ENCODE measurements around the gene SLC6A9. TPM values are rescaled to one million over a fixed set of nuclear protein-coding genes. Genes with fewer than 3 reads are reported as not detected.
A peak's percentile ranks its signal among the peaks of the same experiment; 100 is the strongest.

SLC6A9 gene
- total RNA-seq, 2 experiments from 2014 or later: 0.17 TPM; not detected in 1

DNA sequence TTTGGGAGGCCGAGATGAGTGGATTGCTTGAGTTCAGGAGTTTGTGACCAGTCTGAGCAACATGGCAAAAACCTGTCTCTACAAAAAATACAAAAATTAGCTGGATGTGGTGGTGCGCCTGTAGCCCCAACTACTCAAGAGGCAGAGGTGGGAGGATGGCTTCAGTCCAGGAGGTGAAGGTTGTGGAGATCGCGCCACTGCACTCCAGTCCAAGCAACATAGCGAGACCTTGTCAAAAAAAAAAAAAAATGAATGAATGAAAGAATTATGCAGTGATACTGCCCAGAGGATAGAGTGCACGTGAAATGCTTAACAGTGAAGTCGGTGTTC is 61.9 kb downstream of the SLC6A9 start:
- peaks cover 33% of the 10 kb centered on the region for H3K4me1 ChIP-seq (ENCODE audit: insufficient read depth, low read length)
- Mint-ChIP-seq H3K36me3 (ENCODE audit: low read depth) (peaks cover 15% of the 10 kb centered on the region), H3K4me3 (peak overlapping the region; percentile 90), H3K9me3 (no peaks in the 10 kb centered on the region), H3K27ac (peak overlapping the region; percentile 74), H3K27me3 (no peaks in the 10 kb centered on the region), H3K4me1 (ENCODE audit: low read depth) (peaks cover 37% of the 10 kb centered on the region)
- intact Hi-C loops (cut with DNase I, micrococcal nuclease): loop anchor here in 1 of 2 experiments (1.0 kb wide), 1 partner anchor 23 kb away; the partner anchor contains the start of gene IPO13
- DNase-seq (no peak), ATAC-seq (ENCODE audit: poor library complexity) (no peak)
- no peaks in the 10 kb centered on the region for H3K9me3 ChIP-seq (ENCODE audit: control insufficient read depth in 1 of 2, insufficient read depth in 1 of 2, low read length in 2 of 2)
- POLR2A ChIA-PET: interaction anchor here (0.9 to 1.4 kb wide), 3 partner anchors 21 to 244 kb away, joined by 3 to 7 read pairs (median 4); partner anchors contain the start of genes DMAP1 and IPO13
- peaks cover 20% of the 10 kb centered on the region for H3K36me3 ChIP-seq (ENCODE audit: insufficient read depth, low read length)
- no peak for TF ChIP-seq CTCF (IDR thresholded peaks at IDR 0.05)
- H3K27ac ChIP-seq (ENCODE audit: low read depth in 1 of 2, low read length in 2 of 2): no peak overlapping the region
- H3K27me3 ChIP-seq (ENCODE audit: control insufficient read depth in 1 of 2, insufficient read depth in 2 of 2, low read length in 2 of 2): no peaks in the 10 kb centered on the region
- H3K4me3 ChIP-seq (ENCODE audit: low read length): peak overlapping the region; percentile 87
- CTCF ChIA-PET: interaction anchor here (1.6 kb wide), 1 partner anchor 22 kb away, joined by 4 read pairs; the partner anchor contains the start of gene IPO13

- ATAC-seq (ENCODE audit: poor library complexity) (no peak), DNase-seq (peak in 4 of 14 experiments; percentile 18 to 56 (median 45))
- no peaks in the 10 kb centered on the region for H3K27me3 Mint-ChIP-seq
- Histone ChIP-seq H3K27me3 (ENCODE audit: control insufficient read depth in 1 of 2, insufficient read depth in 2 of 2, low read length in 2 of 2) (no peaks in the 10 kb centered on the region), H3K4me3 (ENCODE audit: low read length) (no peak overlapping the region), H3K9me3 (ENCODE audit: control insufficient read depth in 1 of 2, insufficient read depth in 1 of 2, low read length in 2 of 2) (no peaks in the 10 kb centered on the region), H3K27ac (ENCODE audit: low read depth in 1 of 2, low read length in 2 of 2) (no peak overlapping the region), H3K4me1 (ENCODE audit: insufficient read depth, low read length) (peaks cover 24% of the 10 kb centered on the region), H3K36me3 (ENCODE audit: insufficient read depth, low read length) (peaks cover 24% of the 10 kb centered on the region)
- peaks cover 27% of the 10 kb centered on the region for H3K4me1 Mint-ChIP-seq (ENCODE audit: low read depth)
- H3K9me3 Mint-ChIP-seq: no peaks in the 10 kb centered on the region
- peaks cover 9% of the 10 kb centered on the region for H3K36me3 Mint-ChIP-seq (ENCODE audit: low read depth)
- TF ChIP-seq CTCF (IDR thresholded peaks at IDR 0.05): no peak
- CTCF ChIA-PET: no interaction called here
- no peak overlapping the region for H3K27ac Mint-ChIP-seq
- POLR2A ChIA-PET: no interaction called here
- intact Hi-C loops (cut with DNase I, micrococcal nuclease): loop anchor here in 1 of 2 experiments (1.0 kb wide), 1 partner anchor 20 kb away; no protein-coding TSS in a partner anchor
- H3K4me3 Mint-ChIP-seq: peak overlapping the region; percentile 20
Measured at GRCh38 chr1:43968348-43968948, 62.8 kb downstream of the SLC6A9 start.

DNA sequence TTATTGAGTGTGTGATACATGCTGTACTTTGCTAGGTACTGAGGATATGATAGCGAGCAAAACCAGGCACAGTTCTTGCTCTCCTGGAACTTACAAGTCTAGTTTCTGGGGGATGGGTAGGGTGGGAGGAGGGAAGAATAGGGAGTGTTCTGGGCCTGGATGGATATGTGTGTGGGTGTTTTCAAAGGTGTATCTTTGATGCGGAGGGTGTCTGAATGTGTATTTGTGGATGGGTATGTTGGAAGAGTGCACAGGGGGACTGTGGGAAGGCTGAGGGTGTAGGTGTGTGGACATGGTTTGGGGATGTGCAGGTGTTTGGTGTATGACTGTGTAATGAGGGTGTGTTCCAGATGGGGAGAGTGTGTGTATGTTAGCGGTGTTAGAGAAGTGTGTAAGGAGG is 65.9 kb downstream of the SLC6A9 start:
- Histone ChIP-seq H3K27ac (ENCODE audit: low read depth in 1 of 2, low read length in 2 of 2) (no peak overlapping the region), H3K27me3 (ENCODE audit: control insufficient read depth in 1 of 2, insufficient read depth in 2 of 2, low read length in 2 of 2) (no peaks in the 10 kb centered on the region), H3K36me3 (ENCODE audit: insufficient read depth, low read length) (peaks cover 24% of the 10 kb centered on the region), H3K4me3 (ENCODE audit: low read length) (no peak overlapping the region), H3K9me3 (ENCODE audit: control insufficient read depth in 1 of 2, insufficient read depth in 1 of 2, low read length in 2 of 2) (no peaks in the 10 kb centered on the region), H3K4me1 (ENCODE audit: insufficient read depth, low read length) (peaks cover 12% of the 10 kb centered on the region)
- ATAC-seq (ENCODE audit: poor library complexity): no peak
- H3K4me1 Mint-ChIP-seq (ENCODE audit: low read depth): peaks cover 12% of the 10 kb centered on the region
- ChIA-PET CTCF (no interaction called here), POLR2A (no interaction called here)
- intact Hi-C loops (cut with DNase I, micrococcal nuclease): no loop called here
- DNase-seq: no peak
- H3K9me3 Mint-ChIP-seq: no peaks in the 10 kb centered on the region
- H3K36me3 Mint-ChIP-seq (ENCODE audit: low read depth): peaks cover 24% of the 10 kb centered on the region
- no peak overlapping the region for H3K4me3 Mint-ChIP-seq
- no peak overlapping the region for H3K27ac Mint-ChIP-seq
- TF ChIP-seq CTCF (IDR thresholded peaks at IDR 0.05): no peak
- no peaks in the 10 kb centered on the region for H3K27me3 Mint-ChIP-seq

Measured in CD4-positive, alpha-beta T cell (primary cell).